ENCODE measurements around the gene BPNT1. TPM values are rescaled to one million over a fixed set of nuclear protein-coding genes. Genes with fewer than 3 reads are reported as not detected.
"Not testable (repeated sequence)": the region's sequence is repeated elsewhere in the genome, so short reads cannot be mapped to it uniquely, and the experiment has no call there.

The BPNT1 gene
- total RNA-seq, 1 experiment from 2014 or later, result 25.2 TPM

DNA sequence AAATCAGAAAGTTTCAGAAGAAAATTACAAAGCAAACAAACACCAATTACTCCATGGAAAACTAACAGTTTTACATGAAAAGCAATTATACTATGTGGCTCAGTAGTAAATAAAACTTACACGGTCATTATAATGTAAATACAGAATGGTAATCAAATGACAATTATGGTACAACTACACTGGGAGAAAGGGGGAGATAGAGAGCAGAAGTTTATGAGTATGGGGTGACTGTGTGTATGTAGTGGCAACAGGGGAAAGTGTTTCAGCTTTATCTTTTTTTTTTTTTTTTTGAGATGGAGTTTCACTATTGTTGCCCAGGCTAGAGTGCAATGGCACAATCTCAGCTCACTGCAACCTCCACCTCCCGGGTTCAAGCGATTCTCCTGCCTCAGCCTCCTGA, 51.8 kb downstream of the BPNT1 start:
- H3K9ac ChIP-seq (ENCODE audit: low read length); H4K20me1 ChIP-seq (ENCODE audit: insufficient read depth); H3K27me3 ChIP-seq (ENCODE audit: insufficient read depth, low read length); H3K9me2 ChIP-seq (ENCODE audit: insufficient read depth); CTCF ChIA-PET; H3K27ac ChIP-seq (ENCODE audit: low read depth, low read length); DNase-seq (ENCODE audit: low read depth, low spot score); intact Hi-C loops (cut with micrococcal nuclease); H3K4me2 ChIP-seq (ENCODE audit: low read length); H2AFZ ChIP-seq (ENCODE audit: low read depth, low read length, poor library complexity, severe bottlenecking); RAD21 ChIA-PET (ENCODE audit: low non-redundant PET in 1 of 2, low total read pairs in 2 of 2, uncharacterized antibody in 2 of 2, unreplicated experiment in 2 of 2); H3K9me3 ChIP-seq (ENCODE audit: control insufficient read depth in 1 of 2, insufficient read depth in 1 of 2, low read depth in 1 of 2, low read length in 2 of 2); H3K4me1 ChIP-seq (ENCODE audit: control insufficient read depth in 1 of 2, insufficient read depth in 2 of 2, low read length in 2 of 2); H3K4me3 ChIP-seq (replicated peaks in 1 of 2; ENCODE audit: low read depth in 1 of 2, low read length in 2 of 2); ATAC-seq; POLR2A ChIA-PET; BruUV-seq (replicated peaks): not testable (repeated sequence)
- Histone ChIP-seq H3K79me2 (ENCODE audit: insufficient read depth, low read length) (peaks cover 91% of the 10 kb centered on the region), H3K36me3 (ENCODE audit: control insufficient read depth in 1 of 2, insufficient read depth in 2 of 2, low read length in 2 of 2) (peaks cover 16 to 18% of the 10 kb centered on the region in 2 experiments; a peak in 3 of 4 replicates)
- TF ChIP-seq, protein P1, sequence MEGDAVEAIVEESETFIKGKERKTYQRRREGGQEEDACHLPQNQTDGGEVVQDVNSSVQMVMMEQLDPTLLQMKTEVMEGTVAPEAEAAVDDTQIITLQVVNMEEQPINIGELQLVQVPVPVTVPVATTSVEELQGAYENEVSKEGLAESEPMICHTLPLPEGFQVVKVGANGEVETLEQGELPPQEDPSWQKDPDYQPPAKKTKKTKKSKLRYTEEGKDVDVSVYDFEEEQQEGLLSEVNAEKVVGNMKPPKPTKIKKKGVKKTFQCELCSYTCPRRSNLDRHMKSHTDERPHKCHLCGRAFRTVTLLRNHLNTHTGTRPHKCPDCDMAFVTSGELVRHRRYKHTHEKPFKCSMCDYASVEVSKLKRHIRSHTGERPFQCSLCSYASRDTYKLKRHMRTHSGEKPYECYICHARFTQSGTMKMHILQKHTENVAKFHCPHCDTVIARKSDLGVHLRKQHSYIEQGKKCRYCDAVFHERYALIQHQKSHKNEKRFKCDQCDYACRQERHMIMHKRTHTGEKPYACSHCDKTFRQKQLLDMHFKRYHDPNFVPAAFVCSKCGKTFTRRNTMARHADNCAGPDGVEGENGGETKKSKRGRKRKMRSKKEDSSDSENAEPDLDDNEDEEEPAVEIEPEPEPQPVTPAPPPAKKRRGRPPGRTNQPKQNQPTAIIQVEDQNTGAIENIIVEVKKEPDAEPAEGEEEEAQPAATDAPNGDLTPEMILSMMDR (IDR thresholded peaks at IDR 0.05 in 2 of 3, conservative IDR thresholded peaks at IDR 0.05 in 1 of 3; ENCODE audit: borderline replicate concordance in 1 of 3, insufficient read depth in 1 of 3, low read depth in 2 of 3, low read length in 2 of 3), result 0 out of 6 replicates have a peak, but pooled peaks of 1 of the 3 experiments have one; percentile 7

GRCh38 chr1:220032911-220033310, 56.7 kb downstream of the BPNT1 start:
- H3K79me2 ChIP-seq (ENCODE audit: insufficient read depth, low read length), result peaks cover 57% of the 10 kb centered on the region
- H3K9ac ChIP-seq (ENCODE audit: low read length), result no peak overlapping the region
- no TSS peak for BruUV-seq (replicated peaks)
- no peaks in the 10 kb centered on the region for H3K9me2 ChIP-seq (ENCODE audit: insufficient read depth)
- H3K27ac ChIP-seq (ENCODE audit: low read depth, low read length), result no peak overlapping the region
- no peak overlapping the region for H3K4me3 ChIP-seq (replicated peaks in 1 of 2; ENCODE audit: low read depth in 1 of 2, low read length in 2 of 2)
- H3K4me1 ChIP-seq (ENCODE audit: control insufficient read depth in 1 of 2, insufficient read depth in 2 of 2, low read length in 2 of 2), result no peaks in the 10 kb centered on the region
- H3K27me3 ChIP-seq (ENCODE audit: insufficient read depth, low read length), result no peaks in the 10 kb centered on the region
- no peaks in the 10 kb centered on the region for H3K9me3 ChIP-seq (ENCODE audit: control insufficient read depth in 1 of 2, insufficient read depth in 1 of 2, low read depth in 1 of 2, low read length in 2 of 2)
- DNase-seq (ENCODE audit: low read depth, low spot score) (no peak), ATAC-seq (no peak)
- RAD21 ChIA-PET (ENCODE audit: low non-redundant PET in 1 of 2, low total read pairs in 2 of 2, uncharacterized antibody in 2 of 2, unreplicated experiment in 2 of 2), result no interaction called here
- H2AFZ ChIP-seq (ENCODE audit: low read depth, low read length, poor library complexity, severe bottlenecking), result no peak overlapping the region
- POLR2A ChIA-PET, result no interaction called here
- no peak overlapping the region for H3K4me2 ChIP-seq (ENCODE audit: low read length)
- peaks cover 33 to 45% of the 10 kb centered on the region in 2 experiments; a peak in 3 of 4 replicates for H3K36me3 ChIP-seq (ENCODE audit: control insufficient read depth in 1 of 2, insufficient read depth in 2 of 2, low read length in 2 of 2)
- intact Hi-C loops (cut with micrococcal nuclease), result no loop called here
- CTCF ChIA-PET, result no interaction called here
- no peaks in the 10 kb centered on the region for H4K20me1 ChIP-seq (ENCODE audit: insufficient read depth)
- TF ChIP-seq, protein P2, sequence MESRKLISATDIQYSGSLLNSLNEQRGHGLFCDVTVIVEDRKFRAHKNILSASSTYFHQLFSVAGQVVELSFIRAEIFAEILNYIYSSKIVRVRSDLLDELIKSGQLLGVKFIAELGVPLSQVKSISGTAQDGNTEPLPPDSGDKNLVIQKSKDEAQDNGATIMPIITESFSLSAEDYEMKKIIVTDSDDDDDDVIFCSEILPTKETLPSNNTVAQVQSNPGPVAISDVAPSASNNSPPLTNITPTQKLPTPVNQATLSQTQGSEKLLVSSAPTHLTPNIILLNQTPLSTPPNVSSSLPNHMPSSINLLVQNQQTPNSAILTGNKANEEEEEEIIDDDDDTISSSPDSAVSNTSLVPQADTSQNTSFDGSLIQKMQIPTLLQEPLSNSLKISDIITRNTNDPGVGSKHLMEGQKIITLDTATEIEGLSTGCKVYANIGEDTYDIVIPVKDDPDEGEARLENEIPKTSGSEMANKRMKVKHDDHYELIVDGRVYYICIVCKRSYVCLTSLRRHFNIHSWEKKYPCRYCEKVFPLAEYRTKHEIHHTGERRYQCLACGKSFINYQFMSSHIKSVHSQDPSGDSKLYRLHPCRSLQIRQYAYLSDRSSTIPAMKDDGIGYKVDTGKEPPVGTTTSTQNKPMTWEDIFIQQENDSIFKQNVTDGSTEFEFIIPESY (IDR thresholded peaks at IDR 0.05; ENCODE audit: extremely low read depth, insufficient replicate concordance, low read length), result no peak
- TF ChIP-seq CEBPB (IDR thresholded peaks at IDR 0.05; ENCODE audit: low read depth), result no peak
- no peak for TF ChIP-seq FOSL1 (IDR thresholded peaks at IDR 0.05; ENCODE audit: low read depth)
- TF ChIP-seq POLR2AphosphoS5 (IDR thresholded peaks at IDR 0.05; ENCODE audit: low read depth, low read length), result no peak
- TF ChIP-seq REST (IDR thresholded peaks at IDR 0.05; ENCODE audit: low read depth), result no peak
- TF ChIP-seq, protein P1 (IDR thresholded peaks at IDR 0.05 in 2 of 3, conservative IDR thresholded peaks at IDR 0.05 in 1 of 3; ENCODE audit: borderline replicate concordance in 1 of 3, insufficient read depth in 1 of 3, low read depth in 2 of 3, low read length in 2 of 3), result no peak
- no peak for TF ChIP-seq ZFX (IDR thresholded peaks at IDR 0.05)
- no peak for TF ChIP-seq SRF (IDR thresholded peaks at IDR 0.05; ENCODE audit: low read depth)
- TF ChIP-seq JUND (IDR thresholded peaks at IDR 0.05), result no peak
